Mesothelial cell of epicardium (in vitro differentiated cells): Measurements from ENCODE around the gene ISY1. TPM values are rescaled to one million over a fixed set of nuclear protein-coding genes. Genes with fewer than 3 reads are reported as not detected.

Source experiments
- DNase-seq, 2 experiments: peaks; one replicate each; pipeline ENCODE4 v3.0.0; 2021; ENCODE audit warnings: low spot score in 2 of 2; ENCODE audit not compliant: unreplicated experiment in 2 of 2
- H3K27ac Mint-ChIP-seq: 2 replicates; pipeline ENCODE4 v1.8.0; 2021; ENCODE audit warnings: mixed read lengths
- H3K27me3 Mint-ChIP-seq: 2 replicates; pipeline ENCODE4 v1.8.0; 2021; ENCODE audit warnings: low read depth, mixed read lengths
- H3K36me3 Mint-ChIP-seq: 2 replicates; pipeline ENCODE4 v1.8.0; 2021; ENCODE audit warnings: mixed read lengths
- H3K4me1 Mint-ChIP-seq: 2 replicates; pipeline ENCODE4 v1.8.0; 2021; ENCODE audit warnings: mixed read lengths
- H3K4me3 Mint-ChIP-seq: 2 replicates; pipeline ENCODE4 v1.8.0; 2021; ENCODE audit warnings: mild to moderate bottlenecking, moderate library complexity, mixed read lengths
- H3K9me3 Mint-ChIP-seq: 2 replicates; pipeline ENCODE4 v1.8.0; 2021; ENCODE audit warnings: mixed read lengths
- CTCF ChIP-seq: fragments of 200-600 bp; sonication (generic); IDR thresholded peaks from one replicate; pipeline ENCODE4 v1.5.0; 2021; ENCODE audit warnings: antibody characterized with exemption; ENCODE audit not compliant: unreplicated experiment
- total RNA-seq: library from RNA; stranded (reverse); gene quantifications from 3 replicates; pipeline ENCODE4 v1.2.1, GENCODE V29; 2021

ISY1 gene
- total RNA-seq, 1 donor from 2014 or later: 40.3 TPM

GRCh38 chr3:129123314-129124060, 37.4 kb downstream of the ISY1 start:
- no peaks in the 10 kb centered on the region for H3K9me3 Mint-ChIP-seq

GRCh38 chr3:129122412-129123011, 38.4 kb downstream of the ISY1 start:
- no peak for TF ChIP-seq CTCF
- Mint-ChIP-seq H3K27me3 (no peaks in the 10 kb centered on the region), H3K9me3 (no peaks in the 10 kb centered on the region), H3K4me3 (peak overlapping the region; percentile 74), H3K4me1 (peaks cover 29% of the 10 kb centered on the region), H3K27ac (peak overlapping the region; percentile 86), H3K36me3 (peaks cover 19% of the 10 kb centered on the region)
- peak in 1 of 2 experiments; percentile 53 for DNase-seq

More at GRCh38 chr3:129123314-129124060, 37.4 kb downstream of the ISY1 start:
- Mint-ChIP-seq H3K27me3 (no peaks in the 10 kb centered on the region), H3K4me3 (no peak overlapping the region), H3K27ac (peak overlapping the region; percentile 64), H3K4me1 (peaks cover 22% of the 10 kb centered on the region), H3K36me3 (peaks cover 11% of the 10 kb centered on the region)
- TF ChIP-seq CTCF: no peak
- no peak for DNase-seq

- Mint-ChIP-seq H3K9me3 (no peaks in the 10 kb centered on the region), H3K4me1 (peaks cover 29% of the 10 kb centered on the region), H3K36me3 (peaks cover 20% of the 10 kb centered on the region), H3K27me3 (no peaks in the 10 kb centered on the region), H3K27ac (peak within 1 kb of the TSS; percentile 95), H3K4me3 (peak within 1 kb of the TSS; percentile 88)
- peak; percentile 93 to 98 for DNase-seq
- no peak for TF ChIP-seq CTCF
Measured at GRCh38 chr3:129121792-129122411, 39.0 kb downstream of the ISY1 start, which contains the start of gene RAB43. Gene RAB43 (minus strand): TSS chr3:129121804. CDS start chr3:129121489, 315 bp downstream.

GRCh38 chr3:129121016-129121791, 39.7 kb downstream of the ISY1 start:
- H3K9me3 Mint-ChIP-seq: no peaks in the 10 kb centered on the region

More at GRCh38 chr3:129121016-129121791, 39.7 kb downstream of the ISY1 start:
- no peak for TF ChIP-seq CTCF
- Mint-ChIP-seq H3K4me1 (peaks cover 35% of the 10 kb centered on the region), H3K36me3 (peaks cover 16% of the 10 kb centered on the region), H3K27ac (peak overlapping the region; percentile 95), H3K27me3 (no peaks in the 10 kb centered on the region), H3K4me3 (peak overlapping the region; percentile 88)
- DNase-seq: no peak
